GM10847 (cell line): ENCODE results near the gene LEO1.

Experiments used
- POLR2A ChIP-seq: IDR thresholded peaks from 2 replicates; pipeline ENCODE4 v1.6.1; 2011; ENCODE audit not compliant: insufficient read length; ENCODE audit errors: extremely low read depth

LEO1 gene

GRCh38 chr15:51971375-51972133 lies at the start of gene LEO1:
LEO1 (minus strand) TSS chr15:51971778; CDS start chr15:51971745, 33 bp downstream.
- peak; percentile 90 for TF ChIP-seq POLR2A

GRCh38 chr15:52021128-52021671 lies 49.6 kb upstream of the LEO1 start:
- no peak for TF ChIP-seq POLR2A

- no peak for TF ChIP-seq POLR2A
Observed at GRCh38 chr15:52020221-52021085, 48.9 kb upstream of the LEO1 start.

- peak; percentile 28 for TF ChIP-seq POLR2A
Observed at GRCh38 chr15:52019394-52020220, 48.0 kb upstream of the LEO1 start.

GRCh38 chr15:52018693-52019393 lies 47.3 kb upstream of the LEO1 start, which contains the start of gene MAPK6:
MAPK6 (plus strand) TSS chr15:52019219; CDS start chr15:52046461, 27,242 bp downstream.
- peak; percentile 61 for TF ChIP-seq POLR2A

- TF ChIP-seq POLR2A: no peak
Observed at GRCh38 chr15:52018244-52018643, 46.7 kb upstream of the LEO1 start.

GRCh38 chr15:52016316-52016715 lies 44.7 kb upstream of the LEO1 start:
- TF ChIP-seq POLR2A: no peak

- TF ChIP-seq POLR2A: no peak
Observed at GRCh38 chr15:52014616-52015015, 43.0 kb upstream of the LEO1 start.

- no peak for TF ChIP-seq POLR2A
Observed at GRCh38 chr15:52013151-52013791, 41.7 kb upstream of the LEO1 start.

GRCh38 chr15:52012210-52012609 lies 40.6 kb upstream of the LEO1 start:
- no peak for TF ChIP-seq POLR2A

- no peak for TF ChIP-seq POLR2A
Observed at GRCh38 chr15:52011711-52012144, 40.1 kb upstream of the LEO1 start.

- no peak for TF ChIP-seq POLR2A
Observed at GRCh38 chr15:52010633-52011595, 39.3 kb upstream of the LEO1 start.
